SW480 (cell line): ENCODE results near the gene IFT172.
A peak's percentile ranks its signal among the peaks of the same experiment; 100 is the strongest.
"Not testable (repeated sequence)": the region's sequence is repeated elsewhere in the genome, so short reads cannot be mapped to it uniquely, and the experiment has no call there.

Source experiments
- DNase-seq: peaks from one replicate; pipeline ENCODE4 v3.0.0-alpha.2; 2016; ENCODE audit warnings: low spot score

Gene IFT172

DNA sequence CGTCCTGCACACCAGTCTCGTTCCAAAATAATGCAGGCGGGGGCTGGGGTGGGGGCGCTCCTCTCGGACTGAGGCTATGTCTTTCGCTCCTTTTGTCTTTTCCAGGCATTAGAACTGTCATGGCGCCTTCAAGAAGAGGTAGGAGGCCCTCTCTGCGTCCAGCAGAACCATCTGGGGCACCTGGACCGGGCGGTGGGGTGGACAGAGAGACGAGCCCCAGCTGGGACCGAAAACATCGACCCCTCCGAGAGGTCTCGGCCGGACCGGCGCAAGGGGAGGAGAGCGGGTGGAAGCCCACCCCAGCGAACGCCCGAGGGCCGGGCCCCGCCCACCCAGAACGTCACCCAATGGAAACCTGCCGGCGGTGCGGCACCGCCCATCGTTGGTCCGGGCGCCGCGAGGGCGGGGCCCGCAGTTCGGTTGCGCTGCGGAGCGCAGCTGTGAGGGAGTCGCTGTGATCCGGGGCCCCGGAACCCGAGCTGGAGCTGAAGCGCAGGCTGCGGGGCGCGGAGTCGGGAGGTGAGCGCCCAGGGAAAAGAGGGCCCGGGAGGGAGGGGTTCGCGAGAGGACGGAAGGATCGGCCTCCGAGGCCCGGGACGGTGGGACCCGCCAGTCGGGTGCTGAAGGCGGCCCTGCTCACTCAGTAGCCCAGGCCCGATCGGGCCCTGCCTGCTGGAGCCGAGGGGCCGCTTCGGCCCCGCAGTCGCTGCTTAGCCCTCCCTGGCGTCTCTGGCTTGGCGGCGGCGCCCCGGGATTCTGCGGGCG lies 61.1 kb downstream of the IFT172 start, which contains the start of gene NRBP1:
TSS of gene NRBP1 (plus strand) at position 419 of the 765 bp plus-strand sequence. CDS start 4,643 bp downstream, outside the sequence.
- peak; percentile 90 for DNase-seq

DNA sequence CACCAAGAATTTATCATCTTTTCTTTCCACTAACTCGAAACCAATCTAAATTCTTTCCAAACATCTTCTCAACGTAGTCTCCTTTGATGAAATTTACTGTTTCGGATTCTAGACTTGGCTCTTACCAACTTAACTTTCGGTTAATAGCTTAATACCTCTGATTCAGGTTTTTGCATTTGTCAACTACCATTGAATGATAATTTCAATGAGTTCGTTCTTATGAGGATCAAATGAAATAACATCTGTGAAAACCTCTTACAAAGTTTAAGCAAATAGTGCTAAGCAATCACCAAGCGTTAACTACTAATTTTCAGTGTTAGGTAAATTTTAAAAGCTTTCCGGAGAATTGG lies 61.7 kb downstream of the IFT172 start:
- DNase-seq: no peak

DNA sequence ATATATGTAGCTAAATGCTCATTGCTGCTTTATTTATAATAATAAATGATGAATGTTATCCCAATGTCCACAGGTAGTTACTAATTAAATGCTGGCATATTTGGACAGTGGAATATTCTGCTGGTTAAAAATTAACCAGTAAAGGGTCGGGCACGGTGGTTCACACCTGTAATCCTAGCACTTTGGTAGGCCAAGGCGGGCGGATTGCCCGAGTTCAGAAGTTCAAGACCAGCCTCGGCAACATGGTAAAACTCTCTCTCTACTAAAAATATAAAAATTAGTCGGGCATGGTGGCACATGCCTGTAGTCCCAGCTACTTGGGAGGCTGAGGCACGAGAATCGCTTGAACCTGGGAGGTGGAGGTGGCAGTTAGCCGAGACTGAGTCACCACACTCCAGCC lies 64.5 kb downstream of the IFT172 start:
- not testable (repeated sequence) for DNase-seq

DNA sequence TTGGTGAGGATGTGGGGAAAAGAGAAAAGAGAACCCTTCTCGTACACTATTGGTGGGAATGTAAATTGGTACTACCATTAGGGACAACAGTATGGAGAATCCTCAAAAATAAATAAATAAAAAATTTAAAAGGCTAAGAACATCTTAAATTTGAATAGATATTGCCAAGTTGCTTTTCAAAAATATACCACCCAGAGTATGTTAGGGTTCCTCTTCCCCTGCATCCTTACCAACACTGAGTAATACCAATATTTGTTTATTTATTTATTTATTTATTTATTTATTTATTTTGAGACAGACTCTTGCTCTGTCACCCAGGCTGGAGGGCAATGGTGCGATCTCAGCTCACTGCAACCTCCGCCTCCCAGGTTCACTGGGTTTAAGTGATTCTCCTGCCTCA lies 66.6 kb downstream of the IFT172 start:
- DNase-seq: no peak

DNA sequence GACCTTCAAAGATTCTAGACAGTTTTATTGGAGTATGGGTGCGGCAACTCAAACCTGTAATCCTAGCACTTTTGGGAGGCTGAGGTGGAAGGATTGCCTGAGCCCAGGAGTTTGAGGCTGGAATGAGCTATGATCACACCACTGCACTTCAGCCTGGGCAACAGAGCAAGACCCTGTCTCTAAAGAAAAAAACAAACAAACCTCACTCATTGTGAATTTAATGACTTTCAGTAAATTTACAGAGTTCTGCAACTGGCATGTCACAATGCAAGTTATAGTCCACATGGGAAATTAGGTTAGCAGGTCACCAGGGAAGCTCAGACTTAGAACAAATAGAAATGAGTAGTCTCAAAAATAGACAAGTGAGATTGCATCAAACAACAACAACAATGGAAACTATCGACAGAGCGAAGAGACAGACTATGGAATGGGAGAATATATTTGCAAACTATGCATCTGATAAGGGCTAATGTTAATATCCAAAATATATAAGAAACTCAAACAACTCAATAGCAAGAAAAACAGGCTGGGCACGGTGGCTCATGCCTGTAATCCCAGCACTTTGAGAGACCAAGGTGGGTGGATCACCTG lies 67.8 kb downstream of the IFT172 start:
- no peak for DNase-seq

DNA sequence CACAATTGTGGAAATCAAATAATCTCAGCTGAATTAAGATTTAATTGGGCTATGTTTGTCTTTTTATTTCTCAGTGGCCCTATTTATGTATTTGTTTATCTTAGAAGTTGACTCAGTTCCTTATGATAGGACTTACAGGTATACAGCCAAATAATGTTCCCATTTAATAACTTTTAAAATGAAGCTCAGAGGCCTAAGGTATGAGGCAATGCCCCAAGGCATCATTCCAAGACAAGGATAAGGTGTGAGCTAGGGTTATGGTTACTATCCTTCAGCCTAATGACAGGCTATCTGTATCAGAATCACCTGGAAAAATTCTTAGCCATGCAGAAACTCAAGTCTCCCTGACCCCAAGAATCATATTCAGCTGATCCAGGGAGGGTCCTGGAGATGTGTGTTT lies 68.5 kb downstream of the IFT172 start:
- no peak for DNase-seq

DNA sequence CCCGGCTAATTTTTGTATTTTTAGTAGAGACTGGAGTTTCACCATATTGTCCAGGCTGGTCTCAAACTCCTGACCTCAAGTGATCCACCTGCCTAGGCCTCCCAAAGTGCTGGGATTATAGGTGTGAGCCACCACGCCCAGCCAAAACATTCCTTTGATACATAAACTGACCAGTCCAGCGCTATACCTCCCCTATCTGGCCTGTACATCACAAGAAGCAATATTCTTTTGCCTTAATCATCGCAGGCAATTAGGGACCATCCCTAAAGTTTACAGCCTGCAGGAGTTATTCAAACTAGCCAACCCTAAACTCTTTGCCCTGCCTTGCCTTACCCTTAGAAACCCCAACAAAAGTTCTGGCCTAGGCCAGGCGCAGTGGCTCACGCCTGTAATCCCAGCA lies 73.4 kb downstream of the IFT172 start:
- DNase-seq: no peak

DNA sequence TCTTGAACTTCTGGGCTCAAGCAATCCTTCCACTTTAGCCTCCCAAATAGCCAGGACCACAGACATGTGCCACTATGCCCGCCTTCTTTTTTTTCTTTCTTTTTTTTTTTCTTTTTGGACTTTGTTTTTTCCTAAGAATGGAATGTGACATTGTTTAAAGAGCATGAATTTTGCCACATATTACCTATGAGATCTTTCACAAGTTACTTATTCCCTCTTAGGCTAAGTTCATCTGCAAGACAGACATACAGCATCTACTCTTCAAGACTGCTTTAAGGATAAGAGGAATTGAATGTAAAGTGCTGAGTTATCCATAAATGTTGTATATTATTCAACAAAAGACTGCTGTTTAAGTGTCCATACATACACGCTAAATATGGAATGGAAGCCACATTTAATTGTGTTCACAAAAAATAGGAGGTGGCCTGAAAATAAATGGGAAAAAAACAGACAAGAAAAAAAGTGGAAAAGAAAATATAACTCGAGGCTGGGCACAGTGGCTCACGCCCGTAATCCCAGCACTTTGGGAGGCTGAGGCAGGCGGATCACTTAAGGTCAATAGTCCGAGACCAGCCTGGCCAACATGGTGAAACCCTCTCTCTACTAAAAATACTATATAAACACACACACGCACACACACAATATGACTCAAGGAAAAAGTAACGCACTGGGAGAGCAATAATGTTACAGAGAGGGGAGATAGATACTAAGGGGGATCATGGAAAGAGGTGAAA lies 77.0 kb downstream of the IFT172 start:
- no peak for DNase-seq

DNA sequence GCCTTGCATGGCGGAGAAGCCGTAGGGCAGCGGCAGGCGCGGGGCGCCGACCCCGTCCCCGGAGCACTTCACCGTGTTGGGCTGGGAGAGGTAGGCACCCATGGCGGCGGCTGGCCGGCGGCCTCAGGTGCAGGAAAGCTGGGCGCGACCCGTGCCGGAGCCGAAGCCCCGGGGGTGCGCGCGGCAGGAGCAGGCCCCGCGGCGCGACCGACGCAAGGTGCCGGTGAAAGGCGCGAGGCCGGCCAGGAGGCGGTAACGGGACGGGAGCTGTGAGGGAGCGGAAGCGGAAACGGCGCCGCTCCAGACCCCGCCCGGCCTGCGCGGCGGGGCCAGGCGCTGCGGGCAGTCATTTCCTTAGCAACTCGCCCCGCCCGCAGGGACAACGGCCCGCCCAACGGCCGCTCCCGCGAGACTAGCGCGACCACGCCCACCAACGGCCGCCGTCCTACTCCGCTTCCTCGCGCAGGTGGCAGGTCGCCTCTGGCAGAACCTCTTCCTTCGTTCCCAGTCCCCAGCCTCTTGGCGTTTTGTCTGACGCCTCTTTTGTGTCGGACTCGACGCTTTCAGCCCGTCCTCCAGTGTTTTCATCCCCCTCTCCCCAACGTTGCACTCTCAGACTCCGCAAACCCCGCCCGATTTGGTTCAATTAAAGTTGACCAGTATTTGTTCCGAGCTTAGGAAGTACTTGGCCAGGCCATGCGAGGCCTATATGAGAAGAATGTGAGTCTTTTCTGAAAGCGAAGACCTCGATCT lies 80.0 kb downstream of the IFT172 start, which contains the start of gene PPM1G:
TSS of gene PPM1G (minus strand) at position 271 of the 753 bp plus-strand sequence. CDS start at position 102, 169 bp downstream.
- DNase-seq: peak; percentile 96

DNA sequence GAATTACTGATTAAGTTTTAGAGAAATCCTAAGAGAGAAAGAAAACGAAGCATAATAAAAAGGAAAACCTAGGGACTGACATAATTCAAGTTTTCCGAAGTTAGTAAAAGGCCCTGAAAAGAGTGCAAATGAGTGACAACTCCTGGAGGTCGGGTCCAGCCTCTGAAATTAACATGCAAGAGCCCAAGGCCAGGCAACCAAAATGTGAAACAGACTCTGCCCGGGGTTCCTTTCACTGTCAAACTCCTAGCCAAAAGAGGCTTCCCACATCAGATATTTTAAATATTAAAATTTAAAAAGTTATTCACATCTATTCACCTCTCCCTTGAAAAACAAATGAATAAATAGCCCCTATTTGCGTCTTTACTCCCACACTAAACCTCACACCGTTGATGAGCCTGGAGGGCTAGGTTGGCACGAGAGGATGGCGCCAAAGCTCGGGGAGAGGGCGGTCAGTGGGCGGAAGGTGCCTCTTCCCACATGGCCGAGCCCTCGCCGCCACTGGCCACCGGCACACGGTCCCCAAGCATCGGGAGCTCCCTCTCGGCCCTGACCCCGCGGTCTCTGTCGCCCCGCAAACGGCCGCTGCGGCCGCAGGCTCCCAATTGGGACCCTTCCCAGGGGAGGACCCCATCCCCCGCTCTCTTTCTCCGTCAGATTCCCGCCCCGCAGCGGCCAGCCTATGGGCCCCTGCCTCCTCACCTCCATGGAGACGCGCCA lies 80.8 kb downstream of the IFT172 start:
- peak; percentile 53 for DNase-seq

DNA sequence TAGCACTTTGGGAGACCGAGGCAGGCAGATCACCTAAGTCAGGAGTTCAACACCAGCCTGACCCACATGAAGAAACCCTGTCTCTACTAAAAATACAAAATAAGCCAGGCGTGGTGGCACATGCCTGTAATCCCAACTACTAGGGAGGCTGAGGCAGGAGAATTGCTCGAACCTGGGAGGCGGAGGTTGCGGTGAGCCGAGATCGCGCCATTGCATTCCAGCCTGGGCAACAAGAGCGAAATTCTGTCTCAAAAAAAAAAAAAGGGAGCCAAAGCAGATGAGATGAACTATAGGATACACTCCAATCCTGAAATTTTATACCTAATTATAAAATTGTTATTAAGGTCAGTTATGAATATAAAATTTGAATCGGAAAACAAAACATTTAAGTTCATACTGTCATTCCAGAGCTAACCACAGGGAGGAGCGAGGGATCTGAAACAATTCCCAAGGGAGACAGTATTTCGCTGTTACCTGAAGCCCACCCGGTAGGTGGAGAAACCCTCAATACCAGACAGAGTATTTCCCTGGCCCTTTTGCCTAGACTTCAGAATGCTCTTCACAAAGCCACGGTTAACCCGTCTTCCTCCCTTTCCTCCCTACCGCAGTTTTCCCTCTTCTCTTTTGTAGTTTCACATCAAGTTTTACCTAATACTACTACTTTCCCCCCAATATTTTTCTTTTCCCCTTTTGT lies 81.6 kb downstream of the IFT172 start:
- DNase-seq: peak; percentile 80

DNA sequence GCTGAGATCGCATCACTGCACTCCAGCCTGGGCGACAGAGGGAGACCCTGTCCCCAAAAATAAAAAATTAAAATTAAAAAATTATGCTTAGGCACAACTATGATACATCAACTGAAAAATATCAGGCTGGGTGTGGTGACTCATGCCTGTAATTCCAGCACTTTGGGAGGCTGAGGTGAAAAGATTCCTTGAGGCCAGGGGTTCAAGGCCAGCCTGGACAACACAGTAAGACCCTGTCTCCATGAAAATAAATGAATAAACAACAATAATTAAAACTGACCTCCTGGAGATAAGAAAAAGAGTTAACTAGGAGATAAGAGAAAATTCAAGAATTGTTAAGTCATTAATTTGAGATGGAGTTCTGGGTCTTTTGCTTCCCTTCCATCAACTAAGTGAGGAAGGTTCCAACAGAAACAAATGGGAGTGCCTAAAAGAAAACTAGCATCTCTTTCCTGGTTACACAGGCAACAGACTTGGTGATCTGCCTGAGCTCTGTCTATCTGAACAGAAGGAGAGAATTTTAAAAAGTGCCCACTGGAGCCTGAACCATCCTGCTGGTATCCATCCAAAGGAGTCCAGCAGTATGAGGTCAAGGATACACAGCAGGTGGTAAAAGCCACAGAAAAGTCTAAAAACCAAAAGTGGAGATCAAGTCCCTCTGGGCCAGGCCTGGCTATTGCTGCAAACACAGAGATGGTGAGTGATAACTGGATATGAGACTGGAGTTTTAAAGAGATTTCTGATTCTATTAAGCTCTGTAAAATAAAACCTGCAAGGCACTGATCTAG lies 89.0 kb downstream of the IFT172 start:
- no peak for DNase-seq

DNA sequence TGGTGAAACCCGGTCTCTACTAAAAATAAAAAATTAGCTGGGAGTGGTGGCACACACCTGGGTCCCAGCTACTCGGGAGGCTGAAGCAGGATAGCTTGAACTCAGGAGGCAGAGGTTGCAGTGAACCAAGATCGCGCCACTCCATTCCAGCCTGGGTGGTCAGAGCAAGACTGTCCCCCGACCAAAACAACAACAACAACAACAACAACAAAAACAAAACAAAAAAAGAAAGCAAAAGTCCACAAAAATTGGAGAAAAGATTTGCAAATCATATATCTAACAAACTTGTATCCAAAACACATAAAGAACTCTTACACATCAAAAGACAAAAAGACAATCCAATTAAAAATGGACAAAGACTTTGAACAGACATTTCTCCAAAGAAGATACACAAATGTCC lies 90.6 kb downstream of the IFT172 start:
- DNase-seq: no peak
